Hepatocyte (in vitro differentiated cells): ENCODE measurements around the gene FUOM. TPM values are rescaled to one million over a fixed set of nuclear protein-coding genes. Genes with fewer than 3 reads are reported as not detected.

ENCODE experiments used
- DNase-seq: peaks from one replicate; pipeline ENCODE4 v3.0.0-alpha.2; 2016; ENCODE audit warnings: low spot score
- H2AFZ ChIP-seq: fragments of 200-600 bp; sonication (generic); 2 replicates; pipeline ENCODE4 v1.6.0; 2016; ENCODE audit warnings: antibody characterized with exemption, mild to moderate bottlenecking
- H3K27ac ChIP-seq: fragments of 200-600 bp; sonication (generic); 2 replicates; pipeline ENCODE4 v1.5.1; 2016; ENCODE audit warnings: mild to moderate bottlenecking
- H3K27me3 ChIP-seq: fragments of 200-600 bp; sonication (generic); 2 replicates; pipeline ENCODE4 v1.6.1; 2016
- H3K36me3 ChIP-seq: fragments of 200-600 bp; sonication (generic); replicated peaks from 2 replicates; pipeline ENCODE4 v1.5.1; 2016; ENCODE audit warnings: low read depth; ENCODE audit not compliant: insufficient read depth
- H3K4me1 ChIP-seq: fragments of 200-600 bp; sonication (generic); 2 replicates; pipeline ENCODE4 v1.5.1; 2016; ENCODE audit warnings: mild to moderate bottlenecking, moderate library complexity; ENCODE audit not compliant: insufficient read depth
- H3K4me2 ChIP-seq: fragments of 200-600 bp; sonication (generic); 2 replicates; pipeline ENCODE4 v1.6.0; 2016
- H3K4me3 ChIP-seq: fragments of 200-600 bp; sonication (generic); 2 replicates; pipeline ENCODE4 v1.5.1; 2016; ENCODE audit warnings: mild to moderate bottlenecking
- H3K79me2 ChIP-seq: fragments of 200-600 bp; sonication (generic); 2 replicates; pipeline ENCODE4 v1.6.0; 2017; ENCODE audit warnings: mild to moderate bottlenecking
- H3K9me2 ChIP-seq: fragments of 200-600 bp; sonication (generic); replicated peaks from 2 replicates; pipeline ENCODE4 v1.6.0; 2017; ENCODE audit warnings: mild to moderate bottlenecking; ENCODE audit not compliant: insufficient read depth
- H3K9me3 ChIP-seq: fragments of 200-600 bp; sonication (generic); 2 replicates; pipeline ENCODE4 v1.5.1; 2016; ENCODE audit warnings: low read depth, mild to moderate bottlenecking
- H4K20me1 ChIP-seq: fragments of 200-600 bp; sonication (generic); 2 replicates; pipeline ENCODE4 v1.6.0; 2016; ENCODE audit warnings: mild to moderate bottlenecking; ENCODE audit not compliant: insufficient read depth, poor library complexity, severe bottlenecking
- EZH2 ChIP-seq: fragments of 200-600 bp; sonication (generic); IDR thresholded peaks from 2 replicates; pipeline ENCODE4 v1.6.1; 2016; ENCODE audit warnings: antibody characterized with exemption, mild to moderate bottlenecking, borderline replicate concordance
- EZH2phosphoT487 ChIP-seq: fragments of 200-600 bp; sonication (generic); IDR thresholded peaks from one replicate; pipeline ENCODE4 v1.6.1; 2018; ENCODE audit warnings: antibody characterized with exemption, mild to moderate bottlenecking, low read depth, moderate library complexity; ENCODE audit not compliant: unreplicated experiment, severe bottlenecking
- WGBS: methylation state at CpG from one replicate; pipeline ENCODE4 v1.1.6; 2016; ENCODE audit warnings: low lambda C conversion rate; ENCODE audit errors: missing lambda C conversion rate; 5-methylcytosine and 5-hydroxymethylcytosine counted together
- polyA plus RNA-seq: library from polyadenylated mRNA; unstranded; fragments of >200 nt; fragmentation: Nextera tagmentation; extraction: Ambion mirVana; gene quantifications from 2 replicates; pipeline ENCODE4 v1.2.1, GENCODE V29; 2016
- total RNA-seq: library from RNA; depleted of rRNA; stranded (reverse); fragments of >200 nt; gene quantifications from 2 replicates; pipeline ENCODE4 v1.2.3, GENCODE V29; 2014
- TF ChIP-seq, protein P1 (sequence below): fragments of 200-600 bp; sonication (generic); IDR thresholded peaks from 2 replicates; pipeline ENCODE4 v1.5.1; 2016; ENCODE audit warnings: antibody characterized with exemption, mild to moderate bottlenecking; ENCODE audit not compliant: poor library complexity

FUOM gene
- total and polyA plus RNA-seq, 2 experiments from 2014 or later: 31.1 to 34.6 TPM

DNA sequence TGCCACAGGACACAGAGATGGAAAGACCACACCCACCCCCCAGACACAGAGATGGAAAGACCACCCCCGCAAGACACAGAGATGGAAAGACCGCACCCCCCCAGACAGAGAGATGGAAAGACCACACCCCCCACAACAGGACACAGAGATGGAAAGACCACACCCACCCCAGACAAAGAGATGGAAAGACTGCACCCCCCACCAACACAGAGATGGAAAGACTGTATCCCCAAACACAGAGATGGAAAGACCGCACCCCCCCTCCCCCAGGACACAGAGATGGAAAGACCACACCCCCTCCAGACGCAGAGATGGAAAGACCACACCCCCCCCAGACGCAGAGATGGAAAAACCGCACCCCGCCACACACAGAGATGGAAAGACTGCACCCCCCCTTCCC lies 41.1 kb downstream of the FUOM start:
- Histone ChIP-seq H4K20me1 (no peaks in the 10 kb centered on the region), H3K79me2 (no peaks in the 10 kb centered on the region), H3K4me2 (no peak overlapping the region), H3K36me3 (no peaks in the 10 kb centered on the region), H3K9me3 (no peaks in the 10 kb centered on the region), H3K4me3 (no peak overlapping the region), H3K27me3 (no peaks in the 10 kb centered on the region), H3K9me2 (no peaks in the 10 kb centered on the region), H3K4me1 (no peaks in the 10 kb centered on the region), H2AFZ (no peak overlapping the region), H3K27ac (no peak overlapping the region)
- no peak for DNase-seq
- TF ChIP-seq, protein P1, sequence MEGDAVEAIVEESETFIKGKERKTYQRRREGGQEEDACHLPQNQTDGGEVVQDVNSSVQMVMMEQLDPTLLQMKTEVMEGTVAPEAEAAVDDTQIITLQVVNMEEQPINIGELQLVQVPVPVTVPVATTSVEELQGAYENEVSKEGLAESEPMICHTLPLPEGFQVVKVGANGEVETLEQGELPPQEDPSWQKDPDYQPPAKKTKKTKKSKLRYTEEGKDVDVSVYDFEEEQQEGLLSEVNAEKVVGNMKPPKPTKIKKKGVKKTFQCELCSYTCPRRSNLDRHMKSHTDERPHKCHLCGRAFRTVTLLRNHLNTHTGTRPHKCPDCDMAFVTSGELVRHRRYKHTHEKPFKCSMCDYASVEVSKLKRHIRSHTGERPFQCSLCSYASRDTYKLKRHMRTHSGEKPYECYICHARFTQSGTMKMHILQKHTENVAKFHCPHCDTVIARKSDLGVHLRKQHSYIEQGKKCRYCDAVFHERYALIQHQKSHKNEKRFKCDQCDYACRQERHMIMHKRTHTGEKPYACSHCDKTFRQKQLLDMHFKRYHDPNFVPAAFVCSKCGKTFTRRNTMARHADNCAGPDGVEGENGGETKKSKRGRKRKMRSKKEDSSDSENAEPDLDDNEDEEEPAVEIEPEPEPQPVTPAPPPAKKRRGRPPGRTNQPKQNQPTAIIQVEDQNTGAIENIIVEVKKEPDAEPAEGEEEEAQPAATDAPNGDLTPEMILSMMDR: no peak
- no peak for TF ChIP-seq EZH2
- WGBS: 97% methylated on average over 5 of the region's 7 CpGs

DNA sequence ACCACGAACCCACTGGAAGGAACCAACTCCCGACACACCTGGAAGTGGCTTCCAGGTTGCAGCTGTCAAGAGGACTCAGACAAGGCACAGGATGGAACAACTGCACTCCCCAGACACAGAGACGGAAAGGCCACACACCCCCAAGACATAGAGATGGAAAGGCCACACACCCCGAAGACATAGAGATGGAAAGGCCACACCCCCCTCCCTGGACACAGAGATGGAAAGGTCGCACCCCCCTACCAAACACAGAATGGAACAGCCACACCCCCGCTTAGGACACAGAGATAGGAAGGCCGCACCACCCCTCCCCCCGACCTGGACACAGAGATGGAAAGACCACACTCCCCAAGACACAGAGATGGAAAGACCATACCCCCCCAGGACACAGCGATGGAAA lies 41.6 kb downstream of the FUOM start:
- no peaks in the 10 kb centered on the region for H3K9me2 ChIP-seq
- H3K27me3 ChIP-seq: no peaks in the 10 kb centered on the region
- no peaks in the 10 kb centered on the region for H4K20me1 ChIP-seq
- H3K4me3 ChIP-seq: no peak overlapping the region
- no peak for DNase-seq
- H3K4me1 ChIP-seq: no peaks in the 10 kb centered on the region
- no peaks in the 10 kb centered on the region for H3K36me3 ChIP-seq
- H3K9me3 ChIP-seq: no peaks in the 10 kb centered on the region
- no peak overlapping the region for H2AFZ ChIP-seq
- H3K4me2 ChIP-seq: no peak overlapping the region
- no peak overlapping the region for H3K27ac ChIP-seq
- no peaks in the 10 kb centered on the region for H3K79me2 ChIP-seq
- WGBS: 88% methylated on average over 4 of the region's 9 CpGs
- no peak for TF ChIP-seq EZH2
- TF ChIP-seq, protein P1: no peak
- no peak for TF ChIP-seq EZH2phosphoT487

DNA sequence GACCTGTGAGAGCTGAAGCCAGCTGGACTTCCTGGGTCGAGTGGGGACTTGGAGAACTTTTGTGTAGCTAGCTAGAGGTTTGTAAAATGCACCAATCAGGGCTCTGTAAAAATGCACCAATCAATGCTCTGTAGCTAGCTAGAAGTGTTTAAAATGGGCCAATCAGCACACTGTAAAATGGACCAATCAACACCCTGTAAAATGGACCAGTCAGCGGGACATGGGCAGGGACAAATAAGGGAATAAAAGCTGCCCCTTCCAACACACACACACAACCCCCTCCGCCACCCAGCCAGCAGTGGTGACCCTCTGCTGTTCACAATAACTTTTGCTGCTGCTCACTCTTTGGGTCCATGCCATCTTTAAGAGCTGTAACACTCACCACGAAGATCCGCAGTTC lies 42.0 kb downstream of the FUOM start:
- 97% methylated on average over 5 of the region's 5 CpGs for WGBS
- TF ChIP-seq, protein P1: no peak
- TF ChIP-seq EZH2 (no peak), EZH2phosphoT487 (no peak)

DNA sequence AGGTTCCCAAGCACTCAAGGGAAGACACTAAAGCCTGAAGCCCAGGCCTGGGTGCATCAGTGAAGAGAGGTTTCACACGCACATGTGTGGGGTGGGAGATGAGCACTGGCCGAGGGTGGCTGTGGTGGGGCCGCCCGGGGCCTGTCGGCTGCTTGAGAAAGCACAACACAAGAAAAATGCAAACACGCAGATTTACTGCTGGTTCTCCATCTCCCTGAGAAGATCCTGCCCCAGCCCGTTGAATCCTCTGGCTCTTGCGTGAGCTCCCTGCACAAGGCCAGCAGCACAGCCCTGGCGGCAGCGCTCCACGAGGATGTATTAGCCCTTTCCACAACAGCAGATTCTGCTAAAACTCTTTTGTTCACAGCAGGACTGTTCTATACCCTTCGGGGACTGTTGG lies 42.9 kb downstream of the FUOM start:
- 93% methylated on average over 11 of the region's 12 CpGs for WGBS
- no peaks in the 10 kb centered on the region for H3K9me3 ChIP-seq
- H3K9me2 ChIP-seq: no peaks in the 10 kb centered on the region

More for the DNA sequence above, 42.0 kb downstream of the FUOM start:
- Histone ChIP-seq H3K79me2 (no peaks in the 10 kb centered on the region), H3K9me2 (no peaks in the 10 kb centered on the region), H4K20me1 (no peaks in the 10 kb centered on the region), H3K27ac (no peak overlapping the region), H2AFZ (no peak overlapping the region), H3K36me3 (no peaks in the 10 kb centered on the region), H3K27me3 (no peaks in the 10 kb centered on the region), H3K4me2 (no peak overlapping the region), H3K9me3 (no peaks in the 10 kb centered on the region), H3K4me3 (no peak overlapping the region), H3K4me1 (no peaks in the 10 kb centered on the region)
- no peak for DNase-seq

More for the DNA sequence above, 42.9 kb downstream of the FUOM start:
- TF ChIP-seq, protein P1: no peak
- TF ChIP-seq EZH2phosphoT487 (no peak), EZH2 (no peak)
- H3K4me2 ChIP-seq: no peak overlapping the region
- H3K79me2 ChIP-seq: no peaks in the 10 kb centered on the region
- H3K36me3 ChIP-seq: no peaks in the 10 kb centered on the region
- H2AFZ ChIP-seq: no peak overlapping the region
- no peak for DNase-seq
- no peaks in the 10 kb centered on the region for H3K4me1 ChIP-seq
- H3K4me3 ChIP-seq: no peak overlapping the region
- no peaks in the 10 kb centered on the region for H4K20me1 ChIP-seq
- no peak overlapping the region for H3K27ac ChIP-seq
- H3K27me3 ChIP-seq: no peaks in the 10 kb centered on the region
